ENCODE measurements around the gene MTMR4.
"Not testable (repeated sequence)": the region's sequence is repeated elsewhere in the genome, so short reads cannot be mapped to it uniquely, and the experiment has no call there.

MTMR4 gene

DNA sequence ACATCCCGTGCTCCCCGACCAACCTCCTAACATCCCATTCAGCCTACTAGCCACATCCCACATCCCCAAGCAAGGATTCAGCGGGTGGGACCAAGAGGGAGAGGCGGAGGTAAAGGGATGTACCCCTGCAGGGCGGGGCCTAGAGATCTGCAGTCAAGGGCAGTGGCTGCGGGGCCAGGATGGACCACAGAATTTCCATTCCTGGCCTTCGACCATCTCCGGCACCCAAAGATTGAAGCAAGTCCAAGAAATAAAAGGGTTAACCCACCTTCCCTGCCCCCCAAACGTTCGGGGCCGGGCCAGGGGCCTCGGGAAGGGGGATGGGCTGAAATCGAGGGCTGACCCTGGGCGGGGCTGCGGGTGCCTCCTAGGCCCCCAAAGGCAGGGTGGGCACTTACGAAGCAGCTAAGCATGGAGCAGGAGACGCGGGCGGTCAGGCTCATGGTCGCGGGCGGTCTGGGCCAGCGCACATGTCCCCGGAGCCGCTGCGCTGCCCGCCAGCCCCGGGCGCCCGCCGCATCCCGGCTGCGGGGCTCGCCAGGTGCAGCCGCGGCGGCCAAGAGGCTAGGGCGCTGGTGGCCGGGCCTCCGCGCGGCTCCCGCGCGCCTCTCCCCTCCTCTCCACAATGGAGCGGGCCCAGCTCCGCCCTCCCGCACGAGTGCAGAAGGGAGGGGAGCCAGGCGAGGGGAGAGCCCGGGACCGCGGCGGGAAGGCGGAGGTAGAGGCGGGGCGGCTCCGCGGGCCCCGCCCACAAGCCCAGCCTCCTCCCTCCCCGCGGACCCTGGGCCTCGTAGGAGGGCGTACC is at the start of gene MTMR4:
Gene MTMR4 (minus strand): TSS at position 674 of the 805 bp plus-strand sequence. CDS start 231 bp downstream, at position 443.
- DNase-seq = peak; percentile 55

DNA sequence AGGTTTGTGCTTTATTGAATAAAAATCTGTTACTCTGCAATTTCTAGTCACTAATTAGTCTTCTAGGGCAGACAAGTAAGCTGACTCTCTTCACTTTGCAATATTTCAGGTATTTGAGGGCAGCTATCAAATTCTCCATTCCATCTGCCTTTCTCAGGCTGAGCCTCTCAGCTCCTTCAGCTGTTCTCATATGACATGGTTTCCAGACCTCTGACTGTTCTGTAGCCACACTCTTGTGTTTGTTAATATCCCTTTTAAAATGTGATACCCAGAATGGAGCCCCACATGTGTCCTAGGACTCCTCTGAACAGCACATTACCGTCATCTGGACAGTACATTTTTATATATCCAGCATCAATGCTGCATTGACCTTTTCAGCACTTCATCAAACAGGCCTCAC is 46.1 kb upstream of the MTMR4 start:
- DNase-seq = no peak

GRCh38 chr17:58557981-58558380 is 43.5 kb upstream of the MTMR4 start:
- DNase-seq = no peak

- no peak for DNase-seq
These were observed 42.4 kb upstream of the MTMR4 start for GRCh38 chr17:58556833-58557250.

DNA sequence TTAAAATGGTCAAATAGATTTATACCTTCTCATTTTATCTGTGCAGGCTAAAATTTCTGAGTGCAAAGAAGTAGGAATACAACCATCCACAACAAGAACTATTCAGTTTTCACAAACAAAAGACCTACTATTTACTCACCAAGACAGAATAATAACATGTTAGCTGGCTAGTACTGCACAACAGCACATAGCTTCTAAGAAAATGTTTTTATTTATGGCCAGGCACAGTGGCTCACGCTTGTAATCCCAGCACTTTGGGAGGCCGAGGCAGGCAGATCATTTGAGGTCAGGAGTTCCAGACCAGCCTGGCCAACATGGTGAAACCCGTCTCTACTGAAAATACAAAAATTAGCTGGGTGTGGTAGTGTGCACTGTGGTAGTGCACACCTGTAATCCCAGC is 40.7 kb upstream of the MTMR4 start:
- DNase-seq = not testable (repeated sequence)

DNA sequence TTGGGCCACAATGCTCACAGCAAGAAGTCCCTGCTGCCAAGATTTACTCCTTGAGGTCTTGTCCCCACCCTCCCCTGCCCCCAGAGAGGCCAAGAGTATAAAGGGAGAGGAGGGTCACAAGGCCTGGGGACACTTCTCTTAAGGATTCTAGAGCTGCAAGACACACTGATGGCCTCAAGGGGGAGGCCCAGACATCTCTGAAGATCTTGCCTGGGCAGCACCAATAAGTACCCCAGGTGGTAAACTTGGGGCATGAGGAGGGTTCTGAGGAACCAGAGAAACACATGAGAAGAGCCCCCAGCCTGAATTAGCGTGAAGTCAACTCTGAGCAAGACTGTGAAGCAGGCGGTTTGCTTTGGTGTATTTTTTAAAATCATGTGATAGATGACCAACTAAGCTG is 26.8 kb upstream of the MTMR4 start:
- DNase-seq = no peak

GRCh38 chr17:58539698-58540097 is 25.3 kb upstream of the MTMR4 start:
- DNase-seq = no peak

GRCh38 chr17:58538811-58539409 is 24.5 kb upstream of the MTMR4 start:
- DNase-seq = no peak

DNA sequence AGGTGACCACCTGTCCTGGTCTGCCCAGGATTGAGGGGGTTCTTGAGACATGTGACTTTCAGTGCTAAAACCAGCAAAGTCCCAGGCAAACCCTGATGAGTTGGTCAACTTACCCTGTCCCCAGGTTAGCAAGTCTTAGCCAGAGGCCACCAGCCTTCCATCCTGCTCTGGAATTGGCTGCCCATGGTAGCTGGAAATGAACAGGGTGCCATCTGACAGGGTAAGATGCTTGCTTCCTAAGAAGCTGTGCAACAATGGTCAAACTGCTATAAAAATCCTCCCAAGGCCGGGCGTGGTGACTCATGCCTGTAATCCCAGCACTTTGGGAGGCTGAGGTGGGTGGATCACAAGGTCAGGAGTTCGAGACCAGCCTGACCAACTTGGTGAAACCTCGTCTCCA is 22.8 kb upstream of the MTMR4 start:
- DNase-seq = no peak

- no peak for DNase-seq
These were observed 22.1 kb upstream of the MTMR4 start for GRCh38 chr17:58536542-58536941.

DNA sequence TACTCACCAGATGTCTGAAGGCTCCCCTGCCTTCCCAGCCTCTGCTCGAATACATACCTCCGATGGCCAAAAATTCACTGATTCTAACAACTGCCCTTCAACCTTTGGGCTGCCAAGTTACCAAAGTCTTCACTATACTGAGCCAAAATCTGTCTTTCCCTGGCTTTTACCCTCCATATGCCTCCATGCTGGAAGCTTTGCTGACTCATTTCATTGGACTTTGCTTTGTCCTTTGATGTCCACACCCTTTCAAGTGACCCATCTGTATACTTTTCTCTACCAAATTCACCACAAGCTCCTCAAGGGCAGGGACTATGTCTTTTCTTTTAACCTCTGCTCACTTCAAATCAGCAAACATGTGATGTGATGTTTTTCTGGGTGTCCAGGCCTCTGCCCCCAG is 21.0 kb upstream of the MTMR4 start:
- DNase-seq = no peak

DNA sequence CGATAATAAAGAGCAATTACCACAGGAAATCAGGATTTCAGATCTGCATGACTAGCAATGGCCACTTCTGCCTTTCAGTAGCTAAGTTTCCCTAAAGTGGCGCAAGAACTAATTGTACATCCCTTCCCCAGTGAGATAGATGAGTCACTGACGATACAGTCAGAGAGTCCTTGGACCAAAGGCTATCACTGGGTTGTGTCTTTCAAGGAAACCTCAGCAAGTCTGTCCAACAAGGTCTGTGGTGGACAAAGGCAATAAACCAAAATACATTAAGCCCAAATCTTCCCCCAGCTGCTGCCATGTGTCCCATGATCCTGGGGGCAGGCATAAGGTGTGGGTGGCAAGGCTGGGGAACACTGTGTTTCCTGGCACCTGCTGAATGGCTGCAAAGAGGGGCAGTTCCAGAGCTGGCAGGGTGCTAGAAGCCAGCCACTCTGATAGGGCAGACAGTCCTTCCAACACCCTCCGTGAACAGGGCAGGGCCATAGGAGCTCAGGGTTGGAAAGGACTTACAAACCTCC is 20.5 kb upstream of the MTMR4 start:
- DNase-seq = no peak

DNA sequence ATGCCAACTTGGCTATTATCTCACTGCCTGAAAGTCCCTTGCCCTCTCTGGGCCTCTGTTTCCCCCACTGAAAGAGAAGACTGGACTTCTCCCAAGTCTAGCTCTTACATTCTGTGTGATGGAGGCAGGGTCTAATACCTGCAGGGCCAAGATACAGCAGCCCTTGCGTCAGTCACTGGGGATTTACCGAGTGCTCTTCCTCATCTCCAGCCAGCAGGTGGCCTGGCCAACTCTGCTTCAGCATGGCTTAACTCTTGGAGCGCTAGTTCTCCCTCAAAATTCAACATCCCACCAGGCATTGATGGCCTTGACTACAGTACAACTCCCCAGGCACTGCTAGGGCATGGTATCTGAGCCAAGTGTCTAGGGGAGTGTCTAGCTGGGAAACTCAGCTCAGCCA is 19.9 kb upstream of the MTMR4 start:
- DNase-seq = no peak

DNA sequence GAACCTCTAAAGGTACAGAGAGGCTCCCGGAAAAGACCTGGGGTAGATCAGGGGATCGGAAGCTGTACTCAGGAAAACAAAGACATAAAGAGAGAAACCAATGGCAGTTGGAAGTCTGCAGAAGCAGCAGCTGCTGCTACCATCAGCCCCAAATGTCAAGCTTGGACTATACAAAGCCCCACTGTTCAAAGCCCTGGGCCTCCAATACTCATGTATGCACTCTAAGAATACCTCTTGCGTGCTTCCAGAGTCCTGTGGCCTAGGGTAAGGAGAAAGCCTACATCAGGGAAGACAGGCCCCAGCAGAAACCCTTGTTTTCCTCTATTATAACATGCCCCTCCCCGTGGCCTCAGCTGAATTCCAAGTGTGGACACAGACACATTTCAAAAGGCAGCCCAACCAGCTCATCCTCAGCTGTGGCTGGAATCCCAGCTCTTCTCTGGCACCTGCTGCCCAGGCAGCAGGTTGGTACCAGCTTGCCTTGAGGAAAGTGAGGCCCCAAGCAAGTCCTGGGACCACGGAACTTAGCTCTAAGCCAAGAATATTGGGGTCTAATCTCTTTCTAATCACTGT is 19.3 kb upstream of the MTMR4 start:
- DNase-seq = no peak

DNA sequence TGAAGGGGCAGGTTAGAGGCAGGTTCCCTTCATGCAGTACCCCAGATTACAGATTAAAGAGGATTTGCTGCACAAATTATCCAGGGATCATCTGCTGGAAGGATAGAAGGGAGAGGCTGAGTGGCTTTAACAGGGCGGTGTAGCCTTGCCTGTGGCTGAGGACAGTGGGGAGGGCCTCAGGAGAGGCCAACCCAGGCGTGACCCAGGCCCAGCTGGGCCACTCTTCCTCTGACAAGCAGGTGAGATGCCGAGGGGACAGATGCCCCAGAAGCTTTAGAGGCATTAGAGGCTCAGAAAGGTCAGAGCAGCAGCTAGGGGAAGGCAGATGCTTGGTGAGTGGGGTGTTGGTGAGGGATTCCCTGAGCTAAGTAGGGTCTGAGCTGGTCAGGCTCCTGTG is 18.1 kb upstream of the MTMR4 start:
- no peak for DNase-seq

DNA sequence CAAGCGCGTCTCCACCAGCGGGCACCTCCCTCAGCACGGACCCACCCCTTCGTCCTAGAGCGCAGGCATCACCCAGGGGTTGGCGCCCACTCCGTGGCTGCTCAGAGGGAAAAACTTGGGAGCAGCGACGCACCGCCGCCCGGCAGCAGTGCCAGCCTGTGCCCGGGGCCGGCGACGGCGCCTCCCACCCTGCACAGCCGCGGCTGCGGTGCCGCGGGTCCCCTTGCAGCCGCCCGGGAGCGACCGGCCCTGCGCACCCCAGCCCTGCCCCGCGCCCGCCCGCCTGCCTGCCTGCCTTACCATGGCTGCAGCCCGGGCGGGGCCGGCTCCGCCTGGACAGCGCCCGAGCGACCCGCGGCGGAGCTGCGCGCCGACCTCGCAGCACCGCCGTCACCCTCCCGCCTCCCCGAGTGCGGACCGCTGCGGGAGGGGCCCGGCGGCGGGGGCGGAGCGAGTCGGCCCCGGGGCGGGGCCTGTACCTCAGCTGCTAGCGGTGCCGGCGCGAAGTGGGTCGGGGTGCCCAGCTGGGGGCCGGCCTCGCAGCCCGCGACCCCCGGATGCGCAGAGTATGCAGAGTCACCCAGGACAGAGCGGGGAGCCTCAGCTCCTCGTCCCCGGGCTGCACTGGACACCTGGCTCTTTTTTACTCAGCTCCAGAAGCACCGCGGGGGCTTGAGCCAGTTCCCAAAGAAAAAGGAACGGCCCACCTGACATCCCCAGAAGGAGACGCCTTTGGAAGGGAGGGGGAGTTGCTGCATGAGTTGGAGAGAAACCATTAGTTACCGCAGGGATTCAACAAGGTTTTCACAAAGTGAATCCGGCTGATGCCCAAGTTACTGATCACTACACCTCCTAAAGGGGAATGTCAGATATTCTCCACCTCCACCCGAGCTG is 17.5 kb upstream of the MTMR4 start:
- peak; percentile 53 for DNase-seq

DNA sequence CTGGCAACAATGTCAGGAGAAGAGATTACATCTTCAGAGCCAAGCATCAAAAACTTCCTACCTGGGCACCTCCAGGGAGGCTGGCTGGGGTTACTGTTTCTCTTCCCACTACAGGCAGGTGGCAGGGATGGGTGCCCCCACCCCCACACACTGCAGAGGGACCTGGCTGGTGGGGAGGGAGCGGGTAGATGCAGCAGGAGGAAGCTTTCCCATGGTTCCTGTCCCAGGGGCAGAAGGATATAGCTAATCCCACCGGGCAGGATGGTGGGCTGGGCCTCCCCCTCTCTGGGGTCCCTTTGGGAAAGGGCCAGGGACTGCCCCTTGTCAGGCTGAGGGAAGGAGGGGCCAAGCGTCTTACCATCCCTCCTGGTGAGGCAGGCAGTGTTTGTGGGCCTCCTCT is 16.7 kb upstream of the MTMR4 start:
- no peak for DNase-seq

- no peak for DNase-seq
These were observed 16.2 kb upstream of the MTMR4 start for GRCh38 chr17:58530655-58531054.

DNA sequence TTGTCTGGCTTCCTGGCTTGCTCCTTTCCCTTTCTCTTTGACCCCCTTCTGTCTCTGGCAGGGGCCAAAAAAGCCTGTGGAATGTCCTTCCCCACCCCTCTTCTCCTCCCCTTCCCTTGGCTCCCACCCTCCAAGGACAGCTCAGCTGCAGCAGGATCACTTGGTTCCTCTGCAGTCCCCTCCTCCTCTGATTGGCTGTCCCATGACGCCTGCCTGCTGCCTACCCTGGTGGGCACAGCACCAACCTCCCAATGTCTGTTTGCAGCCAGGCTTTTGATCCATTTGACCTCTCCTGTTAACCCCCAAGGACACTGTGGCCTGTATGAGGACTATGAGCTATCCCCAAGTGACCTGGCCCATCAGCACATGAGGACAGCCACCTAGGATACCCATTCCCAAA is 14.8 kb upstream of the MTMR4 start:
- DNase-seq = no peak

GRCh38 chr17:58528443-58528842 is 14.0 kb upstream of the MTMR4 start:
- DNase-seq = no peak

- DNase-seq = no peak
These were observed 13.5 kb upstream of the MTMR4 start for GRCh38 chr17:58527949-58528348.

DNA sequence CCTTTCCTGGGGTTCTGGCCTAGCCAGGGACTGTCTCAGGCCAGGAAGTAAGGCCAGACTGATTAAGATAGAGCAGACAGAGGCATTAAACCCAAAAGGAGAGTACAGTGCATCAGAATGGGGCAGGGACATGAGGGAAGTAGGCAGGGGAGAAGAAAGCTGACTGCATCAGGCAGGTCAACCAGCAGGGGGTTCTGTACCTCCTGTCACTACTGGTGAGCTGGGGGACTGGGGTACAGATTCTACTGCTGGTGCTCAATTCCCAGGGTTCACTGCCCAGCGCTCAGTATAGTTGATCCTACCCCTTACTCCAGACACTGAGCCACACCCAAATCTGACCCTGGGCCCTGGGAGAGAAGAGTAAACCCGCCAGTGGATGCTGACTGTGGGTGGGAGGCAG is 12.9 kb upstream of the MTMR4 start:
- DNase-seq = no peak

DNA sequence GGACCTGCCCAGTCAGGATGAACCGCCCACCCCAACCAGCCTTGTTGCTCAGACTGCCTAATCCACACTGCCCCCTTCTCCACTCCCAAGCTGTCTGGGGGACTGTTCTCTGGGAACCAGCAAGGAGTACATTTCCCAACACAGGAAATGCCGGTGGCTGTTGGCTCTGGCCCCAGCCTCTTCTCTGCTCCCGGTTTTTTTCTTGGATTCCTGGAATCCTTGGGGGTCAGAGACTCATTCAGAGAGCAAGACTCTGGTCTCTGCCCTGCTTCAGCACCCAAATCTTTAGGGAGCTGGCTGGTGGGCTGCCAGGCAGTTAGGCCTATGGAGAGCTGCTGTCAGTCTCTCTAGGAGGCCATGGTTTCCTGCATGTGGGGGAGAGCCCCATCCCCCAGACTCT is 10.8 kb upstream of the MTMR4 start:
- no peak for DNase-seq

Data from activated T-cell treated with anti-CD3 and anti-CD28 coated beads for 4 hours (primary cell).